ENCODE data around the gene LRRC3C.
A peak's percentile ranks its signal among the peaks of the same experiment; 100 is the strongest.

Gene LRRC3C

GRCh38 chr17:39920218-39921210 is 7.0 kb upstream of the LRRC3C start:
- TF ChIP-seq CTCF (conservative IDR thresholded peaks at IDR 0.05; ENCODE audit: low read length), result no peak
- no peak overlapping the region for H3K4me3 ChIP-seq (ENCODE audit: low read length)
- no peak for DNase-seq (ENCODE audit: low read depth)

DNA sequence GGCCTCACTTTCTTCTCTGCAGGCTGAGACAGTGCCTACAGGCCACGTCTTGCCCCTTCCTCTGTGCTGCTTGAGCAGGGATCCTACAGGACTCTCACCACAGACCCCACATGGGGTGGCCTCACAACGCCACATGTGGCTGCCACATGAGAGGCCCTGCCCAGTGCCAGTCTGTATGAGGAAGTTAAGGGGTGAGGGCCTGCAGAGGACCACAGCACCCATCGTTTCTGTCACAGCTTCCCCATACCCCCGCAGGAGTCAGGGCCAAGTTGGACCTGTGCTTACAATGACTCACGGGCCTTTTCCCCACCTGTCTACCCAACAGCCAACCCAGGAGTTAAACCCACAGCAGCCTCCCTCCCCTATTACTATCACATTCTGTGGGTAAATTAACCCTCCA is 6.2 kb upstream of the LRRC3C start:
- H3K4me3 ChIP-seq (ENCODE audit: low read length), result no peak overlapping the region
- no peak for DNase-seq (ENCODE audit: low read depth)
- TF ChIP-seq CTCF (conservative IDR thresholded peaks at IDR 0.05; ENCODE audit: low read length), result no peak

DNA sequence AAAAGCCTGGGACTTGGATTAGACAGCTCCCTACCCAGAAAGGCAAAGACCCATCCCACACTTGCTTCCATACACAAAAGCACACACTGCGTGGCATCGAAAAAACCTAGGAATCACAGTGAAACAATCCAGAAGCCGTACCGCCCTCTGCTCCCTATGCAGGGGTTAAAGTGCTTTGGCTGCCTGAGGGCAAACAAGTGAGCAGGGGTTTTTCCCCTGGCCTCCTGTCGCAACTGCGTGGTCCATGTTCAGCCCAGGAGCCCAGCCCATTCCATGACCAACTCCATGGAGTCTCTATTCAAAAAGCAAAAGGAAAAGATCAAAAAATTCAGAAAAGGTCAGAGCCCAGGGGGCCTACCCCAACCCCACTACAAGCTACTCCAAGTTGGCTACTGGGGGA is 5.5 kb upstream of the LRRC3C start:
- no peak for DNase-seq (ENCODE audit: low read depth)
- no peak overlapping the region for H3K4me3 ChIP-seq (ENCODE audit: low read length)
- no peak for TF ChIP-seq CTCF (conservative IDR thresholded peaks at IDR 0.05; ENCODE audit: low read length)

DNA sequence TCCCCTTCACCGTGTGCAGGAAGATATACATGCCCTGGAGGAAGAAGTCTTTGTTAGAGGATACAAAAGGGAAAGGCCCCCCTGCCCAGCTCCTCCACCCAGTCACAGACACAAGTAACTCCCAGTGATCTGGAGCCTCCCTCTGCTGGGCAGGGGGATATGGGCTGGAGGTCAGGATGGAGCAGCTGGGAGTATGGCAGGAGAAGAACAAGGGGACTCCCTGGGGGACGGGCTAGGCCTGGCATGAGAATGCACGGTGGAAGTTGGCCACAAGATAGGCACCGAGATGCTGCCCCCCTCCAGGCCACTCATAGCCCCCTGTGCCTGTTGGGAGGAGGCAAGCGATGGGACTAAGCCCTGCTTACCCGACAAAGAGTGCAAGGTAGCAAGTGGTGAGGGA is 4.3 kb upstream of the LRRC3C start:
- H3K4me3 ChIP-seq (ENCODE audit: low read length), result no peak overlapping the region
- DNase-seq (ENCODE audit: low read depth), result no peak
- no peak for TF ChIP-seq CTCF (conservative IDR thresholded peaks at IDR 0.05; ENCODE audit: low read length)

- H3K4me3 ChIP-seq (ENCODE audit: low read length), result no peak overlapping the region
- TF ChIP-seq CTCF (conservative IDR thresholded peaks at IDR 0.05; ENCODE audit: low read length), result peak; percentile 26
- DNase-seq (ENCODE audit: low read depth), result peak; percentile 37
Observed at GRCh38 chr17:39923836-39924690, 3.5 kb upstream of the LRRC3C start.

GRCh38 chr17:39924691-39925055 is 2.9 kb upstream of the LRRC3C start:
- no peak for DNase-seq (ENCODE audit: low read depth)
- no peak for TF ChIP-seq CTCF (conservative IDR thresholded peaks at IDR 0.05; ENCODE audit: low read length)
- H3K4me3 ChIP-seq (ENCODE audit: low read length), result no peak overlapping the region
